Endothelial cell of umbilical vein (primary cell): ENCODE results near the gene SGSH. TPM values are rescaled to one million over a fixed set of nuclear protein-coding genes. Genes with fewer than 3 reads are reported as not detected.

ENCODE experiments used
- BruUV-seq: library from RNA; stranded (reverse); fragments of 400-500 nt; replicated peaks from 2 replicates; lab custom pipeline; 2021; lab: Mats Ljungman, UMichigan
- CTCF ChIA-PET: fragments of 300-600, 350-600 bp; sonication (Branson Sonifier 250); formaldehyde crosslinking; loops from one replicate; lab custom pipeline; 2021; ENCODE audit warnings: antibody characterized with exemption, inconsistent platforms; lab: Charles Lee
- POLR2A ChIA-PET: fragments of 300-600, 350-600 bp; sonication (Branson Sonifier 250); formaldehyde crosslinking; loops from one replicate; lab custom pipeline; 2021; ENCODE audit warnings: antibody characterized with exemption, inconsistent platforms; lab: Charles Lee
- DNase-seq: peaks from one replicate; pipeline ENCODE4 v3.0.0-alpha.2; 2011; ENCODE audit warnings: low read depth, low spot score
- FAIRE-seq: peaks from 2 replicates; lab custom pipeline; 2011; peaks lifted over from hg19 to GRCh38; lab: Jason Lieb, UNC
- H2AFZ ChIP-seq: 2 replicates; pipeline ENCODE4 v1.6.0; 2012; ENCODE audit warnings: low read depth, low read length, control low read depth, inconsistent platforms
- H3K27ac ChIP-seq: 2 replicates; pipeline ENCODE4 v1.5.1; 2011; ENCODE audit warnings: low read depth, mild to moderate bottlenecking, control low read depth, low read length, moderate library complexity; ENCODE audit not compliant: insufficient read depth
- H3K27me3 ChIP-seq, 2 experiments: 2 replicates each; pipeline versions ENCODE4 v1.6.0 to v1.6.1; 2011; ENCODE audit warnings: low read length in 2 of 2, mixed read lengths in 1 of 2; ENCODE audit not compliant: control insufficient read depth in 2 of 2, insufficient read depth in 2 of 2
- H3K36me3 ChIP-seq, 2 experiments: 2 replicates in 1 of 2; 3 replicates in 1 of 2; pipeline ENCODE4 v1.5.1; 2011; ENCODE audit warnings: low read length in 2 of 2, mild to moderate bottlenecking in 1 of 2, moderate library complexity in 1 of 2; ENCODE audit not compliant: control insufficient read depth in 2 of 2, insufficient read depth in 2 of 2; ENCODE audit errors: extremely low read depth in 1 of 2
- H3K4me1 ChIP-seq: 3 replicates; pipeline ENCODE4 v1.5.1; 2011; ENCODE audit warnings: mild to moderate bottlenecking, low read length; ENCODE audit not compliant: control insufficient read depth, insufficient read depth; ENCODE audit errors: extremely low read depth
- H3K4me2 ChIP-seq: 2 replicates; pipeline ENCODE4 v1.6.1; 2011; ENCODE audit warnings: low read length, control low read depth, mixed read lengths; ENCODE audit not compliant: insufficient read depth
- H3K4me3 ChIP-seq, 3 experiments: fragments of 200-600 bp in 1 of 3; sonication (generic), shearing (Covaris generic) in 1 of 3; replicated peaks in 1 of 3; 2 replicates each; pipeline ENCODE4 v1.5.1; 2011 to 2016; ENCODE audit warnings: control low read depth in 3 of 3, low read length in 3 of 3, mild to moderate bottlenecking in 2 of 3, inconsistent platforms in 1 of 3, low read depth in 1 of 3, moderate library complexity in 1 of 3; ENCODE audit not compliant: insufficient read depth in 1 of 3
- H3K79me2 ChIP-seq: 2 replicates; pipeline ENCODE4 v1.6.0; 2012; ENCODE audit warnings: low read length, inconsistent platforms; ENCODE audit not compliant: control insufficient read depth, insufficient read depth
- H3K9ac ChIP-seq: replicated peaks from 2 replicates; pipeline ENCODE3; 2011; ENCODE audit warnings: low read length, control low read depth; ENCODE audit not compliant: insufficient read depth; ENCODE audit errors: extremely low read depth
- H3K9me1 ChIP-seq: replicated peaks from 3 replicates; pipeline ENCODE4 v1.6.0; 2011; ENCODE audit warnings: mild to moderate bottlenecking, low read length; ENCODE audit not compliant: control insufficient read depth, insufficient read depth; ENCODE audit errors: extremely low read depth
- H3K9me3 ChIP-seq: replicated peaks from 2 replicates; pipeline ENCODE4 v1.5.1; 2012; ENCODE audit warnings: low read length, inconsistent platforms; ENCODE audit not compliant: control insufficient read depth, insufficient read depth
- H4K20me1 ChIP-seq: replicated peaks from 2 replicates; pipeline ENCODE3; 2011; ENCODE audit warnings: mild to moderate bottlenecking, low read length; ENCODE audit not compliant: control insufficient read depth, insufficient read depth; ENCODE audit errors: extremely low read depth
- EZH2 ChIP-seq: IDR thresholded peaks from 2 replicates; pipeline ENCODE4 v1.6.1; 2012; ENCODE audit warnings: borderline replicate concordance, low read depth, mild to moderate bottlenecking, moderate library complexity, low read length, inconsistent platforms; ENCODE audit not compliant: severe bottlenecking
- FOS ChIP-seq: IDR thresholded peaks from 2 replicates; pipeline ENCODE4 v1.6.1; 2011; ENCODE audit warnings: mild to moderate bottlenecking, low read length, moderate library complexity, borderline replicate concordance; ENCODE audit not compliant: insufficient read depth
- GATA2 ChIP-seq: IDR thresholded peaks from 2 replicates; pipeline ENCODE4 v1.7.0; 2011; ENCODE audit warnings: low read depth, mild to moderate bottlenecking, moderate library complexity, mixed read lengths, low read length; ENCODE audit not compliant: insufficient read length, insufficient read depth
- JUN ChIP-seq: IDR thresholded peaks from 2 replicates; pipeline ENCODE4 v1.6.1; 2011; ENCODE audit warnings: borderline replicate concordance, low read depth; ENCODE audit not compliant: insufficient read length, insufficient read depth
- MAX ChIP-seq: IDR thresholded peaks from 2 replicates; pipeline ENCODE4 v1.6.1; 2011; ENCODE audit not compliant: insufficient read depth, insufficient read length
- MYC ChIP-seq: IDR thresholded peaks from one replicate; pipeline ENCODE4 v1.6.1; 2011; ENCODE audit warnings: mild to moderate bottlenecking, low read depth, low read length
- POLR2A ChIP-seq: IDR thresholded peaks from 2 replicates; pipeline ENCODE4 v1.6.1; 2012; ENCODE audit warnings: low read depth, mild to moderate bottlenecking, control low read depth, low read length
- POLR2AphosphoS5 ChIP-seq: IDR thresholded peaks from 2 replicates; pipeline ENCODE4 v1.6.1; 2012; ENCODE audit warnings: low read depth, mild to moderate bottlenecking, control low read depth, low read length, moderate library complexity; ENCODE audit not compliant: insufficient read depth
- dilution Hi-C: fragments of 300-500 bp; cut with MboI; formaldehyde crosslinking; loops from one replicate; pipeline ENCODE4 v1.15.0; 2019; ENCODE audit warnings: low sequenced_read_pairs; ENCODE audit not compliant: extremely low pct_ligation_motif_present
- intact Hi-C: fragments of 100-400 bp; cut with micrococcal nuclease; formaldehyde crosslinking; loops from one replicate; pipeline ENCODE4 v1.10.0; 2022
- polyA plus RNA-seq, 4 experiments: library from polyadenylated mRNA; depleted of rRNA in 3 of 4; stranded (reverse) in 3 of 4; unstranded in 1 of 4; fragments of >200 nt; gene quantifications; 2 replicates each; pipeline versions ENCODE4 v1.2.1 to v1.2.3, GENCODE V29; 2011 to 2012; ENCODE audit warnings: missing spikeins in 1 of 4
- total RNA-seq: library from RNA; stranded (reverse); gene quantifications from 2 replicates; pipeline ENCODE4 v1.2.3, GENCODE V29; 2021
- TF ChIP-seq, protein P1 (sequence below), 2 donors: IDR thresholded peaks; 1 replicate in 1 of 2; 2 replicates in 1 of 2; pipeline ENCODE4 v1.5.1; 2011; ENCODE audit warnings: low read length in 2 of 2, mild to moderate bottlenecking in 2 of 2, moderate library complexity in 2 of 2, control low read depth in 1 of 2, inconsistent platforms in 1 of 2, low read depth in 1 of 2; ENCODE audit not compliant: insufficient read depth in 1 of 2; ENCODE audit errors: extremely low read depth in 1 of 2

The SGSH gene
- total and polyA plus RNA-seq, 2 donors (not counting 3 experiments of a cell fraction or from before 2014, with no cell fraction given) = 81.4 to 217 TPM

GRCh38 chr17:80166446-80166845 lies 53.7 kb downstream of the SGSH start:
- no peaks in the 10 kb centered on the region for H3K4me1 ChIP-seq
- H3K4me3 ChIP-seq = no peak overlapping the region
- BruUV-seq = no TSS peak
- H3K27ac ChIP-seq = no peak overlapping the region
- no peak overlapping the region for H2AFZ ChIP-seq
- H3K27me3 ChIP-seq = peaks cover 0 to 6% of the 10 kb centered on the region in 2 experiments
- no peaks in the 10 kb centered on the region for H3K79me2 ChIP-seq
- no peaks in the 10 kb centered on the region for H3K9me3 ChIP-seq
- no peaks in the 10 kb centered on the region for H3K36me3 ChIP-seq
- ChIA-PET POLR2A (no interaction called here), CTCF (interaction anchor here (2.1 kb wide), 1 partner anchor 29 kb away, joined by 9 read pairs; no protein-coding TSS in a partner anchor)
- FAIRE-seq (no peak), DNase-seq (no peak)
- H3K4me2 ChIP-seq = no peak overlapping the region
- dilution Hi-C loops (no loop called here), intact Hi-C loops (no loop called here)
- no peak overlapping the region for H3K9ac ChIP-seq
- no peaks in the 10 kb centered on the region for H3K9me1 ChIP-seq
- no peaks in the 10 kb centered on the region for H4K20me1 ChIP-seq
- no peak for TF ChIP-seq MYC
- TF ChIP-seq MAX = no peak
- TF ChIP-seq POLR2A = no peak
- no peak for TF ChIP-seq POLR2AphosphoS5
- TF ChIP-seq GATA2 = no peak
- TF ChIP-seq EZH2 = no peak
- no peak for TF ChIP-seq FOS
- TF ChIP-seq, protein P1, sequence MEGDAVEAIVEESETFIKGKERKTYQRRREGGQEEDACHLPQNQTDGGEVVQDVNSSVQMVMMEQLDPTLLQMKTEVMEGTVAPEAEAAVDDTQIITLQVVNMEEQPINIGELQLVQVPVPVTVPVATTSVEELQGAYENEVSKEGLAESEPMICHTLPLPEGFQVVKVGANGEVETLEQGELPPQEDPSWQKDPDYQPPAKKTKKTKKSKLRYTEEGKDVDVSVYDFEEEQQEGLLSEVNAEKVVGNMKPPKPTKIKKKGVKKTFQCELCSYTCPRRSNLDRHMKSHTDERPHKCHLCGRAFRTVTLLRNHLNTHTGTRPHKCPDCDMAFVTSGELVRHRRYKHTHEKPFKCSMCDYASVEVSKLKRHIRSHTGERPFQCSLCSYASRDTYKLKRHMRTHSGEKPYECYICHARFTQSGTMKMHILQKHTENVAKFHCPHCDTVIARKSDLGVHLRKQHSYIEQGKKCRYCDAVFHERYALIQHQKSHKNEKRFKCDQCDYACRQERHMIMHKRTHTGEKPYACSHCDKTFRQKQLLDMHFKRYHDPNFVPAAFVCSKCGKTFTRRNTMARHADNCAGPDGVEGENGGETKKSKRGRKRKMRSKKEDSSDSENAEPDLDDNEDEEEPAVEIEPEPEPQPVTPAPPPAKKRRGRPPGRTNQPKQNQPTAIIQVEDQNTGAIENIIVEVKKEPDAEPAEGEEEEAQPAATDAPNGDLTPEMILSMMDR (IDR thresholded peaks at IDR 0.05; ENCODE audit: extremely low read depth in 1 of 2, insufficient read depth in 1 of 2, low read depth in 1 of 2, low read length in 2 of 2) = no peak
- TF ChIP-seq JUN = no peak
